Measurements from ENCODE around the gene MISP.

MISP gene

DNA sequence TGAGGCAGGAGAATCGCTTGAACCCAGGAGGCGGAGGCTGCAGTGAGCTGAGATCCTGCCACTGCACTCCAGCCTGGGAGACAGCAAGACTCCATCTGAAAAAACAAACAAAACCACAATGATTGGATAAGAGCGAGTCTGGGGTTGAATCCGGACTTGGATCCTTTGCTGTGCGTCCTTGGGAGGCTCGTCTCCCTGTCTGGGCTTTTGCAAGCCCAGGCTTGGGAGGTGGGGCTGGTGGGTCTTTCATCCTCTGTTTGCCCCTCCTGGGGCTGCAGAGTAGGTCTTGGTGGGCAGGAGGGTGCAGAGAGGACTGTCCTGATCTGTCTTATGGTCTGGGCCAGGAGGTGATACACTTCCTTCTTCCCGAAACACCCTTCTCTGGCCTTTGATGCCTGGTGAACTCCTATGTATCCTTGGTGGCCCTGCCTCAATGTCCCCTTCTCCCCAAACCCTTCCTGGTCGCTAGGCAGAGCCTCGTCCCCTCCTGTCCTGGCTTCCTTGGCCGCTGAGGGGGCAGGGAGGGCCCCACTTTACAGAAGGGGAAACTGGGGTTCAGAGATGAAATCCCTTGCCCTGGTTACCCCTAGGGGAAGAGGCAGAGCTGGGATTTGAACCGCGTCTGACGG is 25.3 kb upstream of the MISP start:
- TF ChIP-seq, protein P1, sequence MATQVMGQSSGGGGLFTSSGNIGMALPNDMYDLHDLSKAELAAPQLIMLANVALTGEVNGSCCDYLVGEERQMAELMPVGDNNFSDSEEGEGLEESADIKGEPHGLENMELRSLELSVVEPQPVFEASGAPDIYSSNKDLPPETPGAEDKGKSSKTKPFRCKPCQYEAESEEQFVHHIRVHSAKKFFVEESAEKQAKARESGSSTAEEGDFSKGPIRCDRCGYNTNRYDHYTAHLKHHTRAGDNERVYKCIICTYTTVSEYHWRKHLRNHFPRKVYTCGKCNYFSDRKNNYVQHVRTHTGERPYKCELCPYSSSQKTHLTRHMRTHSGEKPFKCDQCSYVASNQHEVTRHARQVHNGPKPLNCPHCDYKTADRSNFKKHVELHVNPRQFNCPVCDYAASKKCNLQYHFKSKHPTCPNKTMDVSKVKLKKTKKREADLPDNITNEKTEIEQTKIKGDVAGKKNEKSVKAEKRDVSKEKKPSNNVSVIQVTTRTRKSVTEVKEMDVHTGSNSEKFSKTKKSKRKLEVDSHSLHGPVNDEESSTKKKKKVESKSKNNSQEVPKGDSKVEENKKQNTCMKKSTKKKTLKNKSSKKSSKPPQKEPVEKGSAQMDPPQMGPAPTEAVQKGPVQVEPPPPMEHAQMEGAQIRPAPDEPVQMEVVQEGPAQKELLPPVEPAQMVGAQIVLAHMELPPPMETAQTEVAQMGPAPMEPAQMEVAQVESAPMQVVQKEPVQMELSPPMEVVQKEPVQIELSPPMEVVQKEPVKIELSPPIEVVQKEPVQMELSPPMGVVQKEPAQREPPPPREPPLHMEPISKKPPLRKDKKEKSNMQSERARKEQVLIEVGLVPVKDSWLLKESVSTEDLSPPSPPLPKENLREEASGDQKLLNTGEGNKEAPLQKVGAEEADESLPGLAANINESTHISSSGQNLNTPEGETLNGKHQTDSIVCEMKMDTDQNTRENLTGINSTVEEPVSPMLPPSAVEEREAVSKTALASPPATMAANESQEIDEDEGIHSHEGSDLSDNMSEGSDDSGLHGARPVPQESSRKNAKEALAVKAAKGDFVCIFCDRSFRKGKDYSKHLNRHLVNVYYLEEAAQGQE (IDR thresholded peaks at IDR 0.05; ENCODE audit: low read depth): no peak
- TF ChIP-seq ZBTB7A (IDR thresholded peaks at IDR 0.05; ENCODE audit: low read depth) (no peak), EGR1 (IDR thresholded peaks at IDR 0.05) (no peak), CEBPB (IDR thresholded peaks at IDR 0.05) (no peak), RAD21 (IDR thresholded peaks at IDR 0.05; ENCODE audit: low read depth) (no peak), NFIC (IDR thresholded peaks at IDR 0.05) (no peak), FOXM1 (IDR thresholded peaks at IDR 0.05; ENCODE audit: borderline replicate concordance, low read depth) (no peak), TAF1 (IDR thresholded peaks at IDR 0.05; ENCODE audit: low read depth) (no peak), YY1 (IDR thresholded peaks at IDR 0.05; ENCODE audit: low read depth) (no peak)
- TF ChIP-seq, protein P2, sequence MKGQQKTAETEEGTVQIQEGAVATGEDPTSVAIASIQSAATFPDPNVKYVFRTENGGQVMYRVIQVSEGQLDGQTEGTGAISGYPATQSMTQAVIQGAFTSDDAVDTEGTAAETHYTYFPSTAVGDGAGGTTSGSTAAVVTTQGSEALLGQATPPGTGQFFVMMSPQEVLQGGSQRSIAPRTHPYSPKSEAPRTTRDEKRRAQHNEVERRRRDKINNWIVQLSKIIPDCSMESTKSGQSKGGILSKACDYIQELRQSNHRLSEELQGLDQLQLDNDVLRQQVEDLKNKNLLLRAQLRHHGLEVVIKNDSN (IDR thresholded peaks at IDR 0.05): no peak

DNA sequence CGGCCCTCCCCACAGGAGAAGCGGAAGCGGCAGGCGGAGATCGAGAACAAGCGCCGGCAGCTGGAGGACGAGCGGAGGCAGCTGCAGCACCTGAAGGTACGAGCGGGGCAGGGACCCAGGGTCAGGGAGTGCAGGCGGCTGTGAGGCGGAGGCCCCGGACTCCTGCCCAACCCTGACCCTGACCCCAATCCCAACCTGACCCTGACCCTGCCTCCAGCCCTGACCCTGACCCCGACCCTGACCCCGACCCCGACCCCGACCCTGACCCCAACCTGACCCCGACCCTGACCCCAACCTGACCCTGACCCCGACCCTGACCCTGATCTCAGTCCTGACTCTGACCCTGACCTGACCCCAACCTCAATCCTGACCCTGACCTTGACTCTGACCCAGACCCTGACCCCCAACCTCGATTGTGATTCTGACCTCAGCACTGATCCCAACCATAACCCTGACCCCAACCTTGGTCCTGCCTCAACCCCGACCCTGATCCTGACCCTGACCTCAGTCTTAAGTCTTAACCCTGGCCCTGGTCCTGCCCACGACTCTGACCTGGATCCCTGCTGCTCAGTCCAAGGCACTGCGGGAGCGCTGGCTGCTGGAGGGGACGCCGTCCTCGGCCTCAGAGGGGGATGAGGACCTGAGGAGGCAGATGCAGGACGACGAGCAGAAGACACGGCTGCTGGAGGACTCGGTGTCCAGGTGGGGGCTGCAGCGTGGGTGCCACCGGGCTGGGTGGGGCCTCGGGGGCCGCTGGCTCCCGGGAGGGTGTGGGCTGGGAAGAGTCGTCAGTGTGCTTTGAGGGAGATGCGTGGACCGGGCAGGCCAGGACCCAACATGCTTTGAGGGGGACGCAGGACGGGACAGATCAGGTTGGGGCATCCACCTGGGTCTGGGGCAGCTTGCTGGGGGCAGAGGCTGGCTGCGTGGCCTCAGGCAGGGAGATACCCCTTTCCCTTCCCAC is 23.6 kb upstream of the MISP start:
- TF ChIP-seq NFIC (IDR thresholded peaks at IDR 0.05): no peak
- TF ChIP-seq YY1 (IDR thresholded peaks at IDR 0.05; ENCODE audit: low read depth): no peak
- TF ChIP-seq TAF1 (IDR thresholded peaks at IDR 0.05; ENCODE audit: low read depth): no peak
- 0 out of 2 replicates have a peak, but pooled peaks have one; percentile 3 for TF ChIP-seq ZBTB7A (IDR thresholded peaks at IDR 0.05; ENCODE audit: low read depth)

DNA sequence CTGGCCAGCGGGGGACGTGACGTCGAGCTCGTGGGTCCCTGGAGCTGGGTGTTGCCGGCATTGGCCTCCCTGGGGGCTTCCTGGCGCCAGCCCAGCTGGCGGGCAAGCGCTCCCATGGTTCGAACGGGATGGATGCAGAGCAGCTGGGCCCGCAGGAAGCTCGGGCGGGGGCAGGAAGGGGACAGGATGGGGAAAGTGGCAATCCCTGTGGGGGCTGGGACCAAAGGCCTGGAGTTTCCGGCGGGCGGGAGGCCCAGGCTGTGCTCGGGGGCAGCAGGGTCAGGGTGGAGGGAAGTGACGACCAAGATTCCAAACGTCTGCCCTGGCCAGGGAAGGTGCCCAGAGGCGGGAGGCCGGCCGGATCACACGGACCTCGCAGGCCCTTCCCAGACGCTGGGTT is 22.9 kb upstream of the MISP start:
- TF ChIP-seq, protein P3, sequence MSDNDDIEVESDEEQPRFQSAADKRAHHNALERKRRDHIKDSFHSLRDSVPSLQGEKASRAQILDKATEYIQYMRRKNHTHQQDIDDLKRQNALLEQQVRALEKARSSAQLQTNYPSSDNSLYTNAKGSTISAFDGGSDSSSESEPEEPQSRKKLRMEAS (IDR thresholded peaks at IDR 0.05): no peak
- TF ChIP-seq TCF12 (IDR thresholded peaks at IDR 0.05; ENCODE audit: low read depth) (no peak), RAD21 (IDR thresholded peaks at IDR 0.05; ENCODE audit: low read depth) (no peak), TEAD4 (IDR thresholded peaks at IDR 0.05) (no peak), ZBTB7A (IDR thresholded peaks at IDR 0.05; ENCODE audit: low read depth) (no peak), EP300 (IDR thresholded peaks at IDR 0.05; ENCODE audit: borderline replicate concordance) (no peak), YY1 (IDR thresholded peaks at IDR 0.05; ENCODE audit: low read depth) (no peak), FOXM1 (IDR thresholded peaks at IDR 0.05; ENCODE audit: borderline replicate concordance, low read depth) (no peak), CREB1 (IDR thresholded peaks at IDR 0.05; ENCODE audit: low read depth) (no peak), NFIC (IDR thresholded peaks at IDR 0.05) (no peak), CEBPB (IDR thresholded peaks at IDR 0.05) (no peak), TAF1 (IDR thresholded peaks at IDR 0.05; ENCODE audit: low read depth) (no peak), EGR1 (IDR thresholded peaks at IDR 0.05) (no peak)
- TF ChIP-seq, protein P1 (IDR thresholded peaks at IDR 0.05; ENCODE audit: low read depth): no peak
- TF ChIP-seq, protein P2 (IDR thresholded peaks at IDR 0.05): no peak

DNA sequence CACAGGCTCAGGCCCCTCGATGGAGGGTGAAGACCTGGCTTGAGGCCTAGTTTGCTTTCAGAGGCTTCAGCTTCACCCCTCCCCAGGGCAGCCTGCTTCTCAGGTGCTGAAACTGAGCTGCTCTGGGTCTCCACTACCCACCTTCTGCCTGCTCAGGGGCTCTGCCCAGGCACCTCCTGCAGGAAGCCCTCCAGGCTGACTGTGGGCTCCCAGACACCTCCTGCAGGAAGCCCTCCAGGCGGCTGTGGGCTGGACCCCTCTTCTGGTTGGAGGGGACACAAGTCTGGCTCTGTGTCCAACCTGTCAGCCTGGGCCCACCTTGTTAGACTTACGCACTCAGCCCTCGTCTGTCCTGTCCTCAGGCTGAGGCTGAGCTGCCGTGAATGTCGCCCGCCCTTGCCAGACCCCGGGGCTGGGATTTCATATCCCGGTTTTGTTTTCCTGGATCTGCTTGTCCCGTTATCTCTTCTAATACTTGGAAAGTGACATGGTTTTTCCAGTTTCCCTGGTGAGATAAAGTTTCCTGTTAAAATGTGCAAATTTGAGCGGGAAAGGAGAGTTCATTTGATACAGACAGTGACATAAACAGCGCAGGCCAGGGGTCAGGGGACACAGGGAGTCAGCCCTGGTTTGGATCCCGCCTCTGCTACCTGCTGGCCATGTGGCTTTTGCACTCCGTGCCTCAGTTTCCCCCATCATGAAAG is 20.8 kb upstream of the MISP start:
- TF ChIP-seq, protein P1 (IDR thresholded peaks at IDR 0.05; ENCODE audit: low read depth): no peak
- TF ChIP-seq CREB1 (IDR thresholded peaks at IDR 0.05; ENCODE audit: low read depth) (no peak), EP300 (IDR thresholded peaks at IDR 0.05; ENCODE audit: borderline replicate concordance) (no peak), RAD21 (IDR thresholded peaks at IDR 0.05; ENCODE audit: low read depth) (no peak), TCF12 (IDR thresholded peaks at IDR 0.05; ENCODE audit: low read depth) (no peak), ZBTB7A (IDR thresholded peaks at IDR 0.05; ENCODE audit: low read depth) (no peak), NFIC (IDR thresholded peaks at IDR 0.05) (no peak), TAF1 (IDR thresholded peaks at IDR 0.05; ENCODE audit: low read depth) (no peak), CEBPB (IDR thresholded peaks at IDR 0.05) (no peak), YY1 (IDR thresholded peaks at IDR 0.05; ENCODE audit: low read depth) (no peak), TEAD4 (IDR thresholded peaks at IDR 0.05) (no peak), FOXM1 (IDR thresholded peaks at IDR 0.05; ENCODE audit: borderline replicate concordance, low read depth) (no peak), EGR1 (IDR thresholded peaks at IDR 0.05) (no peak)
- TF ChIP-seq, protein P2 (IDR thresholded peaks at IDR 0.05): no peak
- TF ChIP-seq, protein P3 (IDR thresholded peaks at IDR 0.05): no peak
